WI38 (cell line): Measurements from ENCODE around the gene SLC4A5.
"Not testable (repeated sequence)": the region's sequence is repeated elsewhere in the genome, so short reads cannot be mapped to it uniquely, and the experiment has no call there.

Source experiments
- H3K4me3 ChIP-seq: 2 replicates; pipeline ENCODE4 v1.5.1; 2011; ENCODE audit warnings: low read depth, mild to moderate bottlenecking, control low read depth, low read length
- CTCF ChIP-seq: IDR thresholded peaks from 2 replicates; pipeline ENCODE4 v1.5.1; 2012; ENCODE audit warnings: low read depth, mild to moderate bottlenecking, control low read depth, low read length

Gene SLC4A5

GRCh38 chr2:74238879-74239278, 104.3 kb downstream of the SLC4A5 start:
- no peak for TF ChIP-seq CTCF
- H3K4me3 ChIP-seq, result no peak overlapping the region

- no peak for TF ChIP-seq CTCF
- no peak overlapping the region for H3K4me3 ChIP-seq
These were observed 108.2 kb downstream of the SLC4A5 start for GRCh38 chr2:74235041-74235440.

- H3K4me3 ChIP-seq, result no peak overlapping the region
- no peak for TF ChIP-seq CTCF
These were observed 109.6 kb downstream of the SLC4A5 start for GRCh38 chr2:74233648-74234047.

- no peak for TF ChIP-seq CTCF
- H3K4me3 ChIP-seq, result no peak overlapping the region
These were observed 110.8 kb downstream of the SLC4A5 start for GRCh38 chr2:74232426-74232825.

- H3K4me3 ChIP-seq, result not testable (repeated sequence)
These were observed 113.4 kb downstream of the SLC4A5 start for GRCh38 chr2:74229865-74230264.

GRCh38 chr2:74228772-74229171, 114.4 kb downstream of the SLC4A5 start:
- TF ChIP-seq CTCF, result no peak
- H3K4me3 ChIP-seq, result no peak overlapping the region

- no peak overlapping the region for H3K4me3 ChIP-seq
- TF ChIP-seq CTCF, result no peak
These were observed 115.6 kb downstream of the SLC4A5 start for GRCh38 chr2:74227646-74228045.

GRCh38 chr2:74226648-74227213, 116.5 kb downstream of the SLC4A5 start:
- no peak overlapping the region for H3K4me3 ChIP-seq
- TF ChIP-seq CTCF, result no peak
